Amygdala (tissue), 56 donors: ENCODE measurements around the gene PMEPA1.

Source experiments
- DNase-seq, 56 donors: peaks; one replicate each; lab custom pipeline; 2025; lab: John Stamatoyannopoulos, UW

PMEPA1 gene

DNA sequence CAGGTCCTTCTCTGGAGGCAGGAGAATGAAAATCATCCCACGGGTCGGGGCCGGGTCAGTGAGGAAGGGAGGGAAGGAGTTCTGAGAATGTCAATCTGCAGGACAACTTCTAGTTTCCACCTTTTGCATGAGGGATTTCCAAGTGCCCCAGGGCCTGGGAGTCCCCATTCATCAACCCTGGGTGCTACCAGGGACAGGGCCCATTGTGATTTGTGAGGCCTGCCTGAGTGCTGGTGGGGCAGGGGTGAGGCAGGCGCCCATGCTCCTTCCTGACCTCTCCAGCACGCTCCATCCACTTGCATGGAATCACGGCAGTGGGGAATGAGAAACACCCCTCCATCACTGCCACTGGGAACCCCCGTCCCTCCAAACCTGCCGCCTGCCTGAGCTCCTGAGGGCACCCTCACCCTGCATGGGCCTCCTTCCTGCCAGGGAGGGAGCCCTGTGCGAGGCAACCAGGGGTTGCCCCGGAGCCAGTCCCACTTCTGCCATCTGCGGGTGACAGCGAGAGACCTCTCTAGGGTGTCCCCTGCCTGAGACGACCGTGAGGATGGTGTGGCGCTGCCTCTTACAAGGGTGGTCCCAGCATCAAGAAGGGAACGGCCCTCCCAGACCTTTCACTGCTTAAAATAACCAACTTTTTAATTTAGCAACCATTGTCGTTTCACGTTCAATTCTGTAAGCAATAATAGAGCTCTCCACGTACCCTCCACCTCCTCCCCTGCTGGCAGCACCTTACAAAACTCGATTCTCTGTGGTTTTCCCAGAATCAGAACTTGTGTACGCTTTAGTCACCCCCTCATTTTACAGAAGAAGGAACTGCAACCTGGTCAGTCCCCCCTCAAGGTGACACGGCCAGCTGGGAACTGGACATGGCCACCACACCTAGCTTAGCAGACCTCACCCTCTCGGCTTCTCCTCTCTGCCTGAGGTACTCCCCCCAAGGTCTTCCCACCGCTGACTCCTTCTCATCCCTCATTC lies 28.6 kb downstream of the PMEPA1 start:
- no peak for DNase-seq

DNA sequence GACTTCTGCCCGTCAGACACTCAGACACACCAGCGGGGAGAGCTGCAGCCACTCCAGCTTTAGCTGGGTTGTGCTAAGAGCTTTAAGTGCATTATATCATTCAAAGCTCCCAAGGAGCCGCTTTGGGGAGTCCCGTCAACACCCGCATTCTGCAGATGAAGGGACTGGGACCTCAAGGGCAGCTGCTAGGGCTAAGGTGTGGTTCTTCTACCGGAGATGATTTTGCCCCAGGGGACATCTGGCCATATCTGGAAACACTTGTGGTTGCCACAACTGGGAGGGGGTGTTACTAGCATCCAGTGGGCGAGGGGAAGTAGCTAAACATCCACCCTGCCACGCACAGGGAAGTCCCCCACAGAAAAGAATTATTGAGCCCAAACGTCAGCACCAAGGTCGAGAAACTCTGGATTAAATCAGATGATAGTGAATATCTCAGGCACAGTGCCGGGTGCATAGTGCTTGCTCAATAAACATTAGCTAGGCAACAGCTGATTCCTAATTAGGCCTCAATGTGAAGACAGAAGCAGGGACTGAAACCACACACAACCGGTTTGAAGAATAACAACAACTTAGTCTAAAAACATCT lies 29.6 kb downstream of the PMEPA1 start:
- no peak for DNase-seq

DNA sequence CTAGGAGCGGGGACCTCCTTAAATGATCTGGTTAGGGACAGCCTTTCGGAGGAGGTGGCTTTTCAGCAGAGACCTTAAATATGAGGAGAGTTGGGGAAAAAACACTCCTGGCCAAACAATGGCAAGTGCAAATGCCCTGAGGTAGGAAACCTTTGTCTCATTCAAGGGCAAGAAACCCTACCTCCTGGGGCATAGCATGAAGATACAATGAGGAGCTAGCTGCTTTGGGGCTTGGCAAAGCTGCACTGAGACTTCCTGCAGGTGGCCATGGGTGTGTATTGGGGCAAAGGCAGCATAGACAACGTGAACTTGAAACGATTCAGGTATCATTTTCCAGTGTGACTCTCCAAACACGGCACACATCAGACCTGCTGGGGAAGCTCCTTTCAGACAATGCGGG lies 30.7 kb downstream of the PMEPA1 start:
- DNase-seq, result no peak

DNA sequence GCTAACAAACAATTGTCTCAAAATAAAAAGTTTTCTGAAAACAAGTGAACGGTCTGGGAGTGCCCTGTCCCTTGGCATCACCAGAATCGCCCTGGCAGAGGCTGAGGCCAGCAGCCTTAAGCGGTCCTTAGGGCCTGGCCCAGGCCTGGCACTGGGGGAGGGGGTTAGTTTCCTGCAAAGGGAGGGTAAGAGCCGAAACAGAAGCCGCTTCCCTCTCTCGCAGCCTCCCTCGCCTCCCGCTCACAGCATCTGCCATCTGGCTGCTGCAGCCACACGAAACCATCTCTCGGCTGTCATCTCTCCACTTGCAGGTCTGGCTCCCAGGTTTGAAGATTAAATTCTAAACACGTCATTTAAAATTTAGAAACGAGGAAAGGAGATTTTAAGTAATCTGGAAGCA lies 31.5 kb downstream of the PMEPA1 start:
- DNase-seq, result peak in 25 of 56 donors; percentile 8 to 54 (median 27)

- DNase-seq, result no peak
Observed at GRCh38 chr20:57677584-57677982, 32.2 kb downstream of the PMEPA1 start.

DNA sequence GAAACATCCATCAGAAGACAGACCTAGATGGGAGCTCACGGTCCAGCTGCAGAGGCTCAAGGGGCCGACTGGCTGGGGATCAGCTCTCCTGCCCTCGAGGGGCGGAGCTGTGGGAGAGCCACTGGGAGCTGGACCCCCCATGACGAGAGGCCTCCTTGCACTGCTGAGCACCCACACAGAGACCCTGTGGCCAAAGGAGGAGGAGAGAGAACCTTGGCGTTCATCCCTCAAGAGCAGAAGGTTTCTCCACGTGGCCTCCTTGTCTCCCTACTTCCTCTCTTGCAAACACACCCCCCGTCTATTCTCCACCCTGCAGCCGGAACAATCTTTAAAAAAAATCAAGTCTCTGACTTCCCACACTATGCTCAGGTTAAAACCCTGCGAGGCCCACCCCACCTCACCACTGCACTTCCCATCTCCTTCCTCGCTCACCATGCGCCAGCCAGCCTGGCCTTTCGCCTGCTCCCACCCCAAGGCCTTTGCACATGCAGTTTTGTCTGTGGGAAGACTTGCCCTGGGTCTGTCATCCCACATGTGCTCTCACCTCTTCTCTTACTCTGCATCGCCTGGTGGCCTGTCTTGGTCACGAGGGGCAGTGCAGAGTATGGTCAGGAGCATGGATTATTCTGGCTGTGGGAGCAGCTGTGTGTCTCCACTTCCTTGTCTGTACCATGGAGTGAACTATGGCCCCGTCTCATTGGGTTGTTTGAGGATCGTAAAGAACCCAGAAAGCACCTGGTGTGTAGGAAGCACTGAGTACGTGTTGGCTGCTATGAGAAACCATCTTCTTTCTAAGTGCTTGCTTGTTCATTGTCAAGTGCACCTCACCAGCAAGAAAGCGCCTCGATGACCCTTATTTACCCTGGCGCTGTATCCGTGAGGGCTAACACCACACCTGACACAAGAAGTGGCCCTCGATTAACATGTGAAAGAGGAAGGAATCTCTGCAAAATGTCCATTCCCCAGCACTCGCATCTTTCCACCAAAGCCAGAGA lies 32.9 kb downstream of the PMEPA1 start:
- peak in 2 of 56 donors; percentile 21 to 35 for DNase-seq

DNA sequence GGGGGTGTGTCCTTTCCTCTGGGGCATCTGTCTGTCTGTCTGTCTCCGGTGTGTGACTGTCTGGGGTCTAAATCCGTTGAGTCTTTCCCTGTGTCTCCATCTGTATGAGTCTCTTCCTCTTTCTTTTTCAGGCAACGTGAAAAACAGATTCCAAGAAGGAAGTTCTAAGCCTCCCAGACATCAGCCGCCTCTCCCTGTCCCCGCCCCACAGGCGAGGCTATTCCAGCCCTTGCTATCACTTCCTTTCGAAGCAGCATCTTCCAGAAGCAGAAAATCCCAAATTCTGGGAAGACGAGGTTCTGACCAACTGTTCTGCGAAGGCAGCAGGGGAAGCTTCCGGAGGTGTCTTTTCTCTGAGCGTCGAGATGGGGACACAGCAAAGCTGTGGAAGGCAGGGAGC lies 34.0 kb downstream of the PMEPA1 start:
- peak in 1 of 56 donors; percentile 14 for DNase-seq

- no peak for DNase-seq
Observed at GRCh38 chr20:57672953-57673575, 36.8 kb downstream of the PMEPA1 start.

GRCh38 chr20:57672164-57672563 lies 37.7 kb downstream of the PMEPA1 start:
- peak in 14 of 56 donors; percentile 8 to 50 (median 20) for DNase-seq

DNA sequence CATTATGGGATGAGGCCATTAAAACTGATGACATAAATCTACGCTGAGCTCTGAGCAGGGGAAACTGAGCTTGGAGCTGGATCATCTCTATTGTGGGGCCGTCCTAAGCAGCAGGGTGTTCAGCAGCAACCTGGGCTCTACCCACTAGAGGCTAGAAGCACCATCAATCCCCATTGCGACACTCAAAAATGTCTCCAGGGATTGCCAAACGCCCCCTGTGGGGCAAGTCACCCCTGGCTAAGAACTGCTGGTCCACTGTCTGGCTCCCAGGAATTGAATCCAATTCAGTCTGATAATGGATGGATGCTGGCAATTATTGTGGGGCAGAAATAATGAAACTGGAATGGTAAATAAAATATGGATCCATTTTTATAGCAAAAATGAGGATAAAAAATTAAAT lies 38.2 kb downstream of the PMEPA1 start:
- DNase-seq, result no peak

GRCh38 chr20:57671072-57671391 lies 38.8 kb downstream of the PMEPA1 start:
- no peak for DNase-seq

DNA sequence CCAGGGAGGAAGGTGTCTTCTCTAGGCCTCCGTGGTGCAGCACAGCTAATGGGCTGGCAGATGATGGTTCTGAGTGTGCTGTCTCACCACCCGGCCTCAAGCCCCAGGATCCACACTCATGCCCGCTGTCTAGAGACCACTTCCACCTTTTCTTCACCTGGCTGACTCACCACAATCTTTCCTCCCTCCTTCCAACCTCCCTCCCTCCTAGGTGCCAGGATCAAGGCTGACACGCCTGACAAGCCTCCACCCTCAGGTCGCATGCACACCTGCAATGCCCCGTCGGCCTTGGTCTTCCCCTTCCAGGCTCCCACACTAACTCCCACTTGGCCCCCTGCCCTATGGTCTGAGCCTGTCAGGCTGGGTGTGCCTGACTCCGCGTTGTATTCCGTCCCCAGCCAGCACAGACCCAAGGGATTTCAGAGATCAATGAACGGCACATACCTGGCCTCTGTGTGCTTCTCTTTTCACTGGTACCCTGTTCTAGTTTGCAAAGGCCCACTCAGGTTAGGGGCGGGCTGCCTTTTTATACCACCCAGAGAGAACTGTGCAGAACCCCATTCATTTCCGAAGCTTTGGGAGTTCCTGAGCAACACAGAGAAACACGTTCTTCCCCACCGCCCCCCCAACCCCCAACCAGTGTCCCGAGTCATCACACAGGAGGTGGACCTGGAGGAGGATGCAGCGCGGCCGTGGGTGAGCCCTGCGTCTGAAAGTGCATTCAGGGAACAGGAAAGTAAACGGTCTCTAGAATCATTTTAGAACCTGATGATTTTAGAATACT lies 39.3 kb downstream of the PMEPA1 start:
- no peak for DNase-seq

- no peak for DNase-seq
Observed at GRCh38 chr20:57669632-57670031, 40.2 kb downstream of the PMEPA1 start.

GRCh38 chr20:57667924-57668782 lies 41.7 kb downstream of the PMEPA1 start:
- DNase-seq, result no peak

DNA sequence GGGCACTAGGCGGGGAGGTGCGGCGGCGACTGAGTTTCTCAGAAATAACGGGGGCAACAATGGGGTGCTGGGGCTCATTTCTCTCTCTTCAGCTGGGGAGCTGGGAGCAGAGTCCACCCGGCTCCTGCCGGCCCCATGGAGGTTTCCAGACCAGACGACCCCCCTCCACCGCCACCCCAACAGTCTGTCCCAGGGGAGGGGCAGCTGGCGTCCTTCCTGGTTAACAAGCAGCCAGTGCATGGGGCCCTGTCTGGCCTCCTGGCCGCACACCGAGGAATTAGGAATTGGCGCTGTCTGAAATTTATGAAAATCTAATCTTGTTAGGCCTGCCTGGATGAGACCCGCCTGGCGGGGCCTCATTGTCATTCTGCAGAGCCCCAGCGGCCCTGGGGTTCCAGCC lies 42.4 kb downstream of the PMEPA1 start:
- no peak for DNase-seq

- DNase-seq, result no peak
Observed at GRCh38 chr20:57666834-57667157, 43.0 kb downstream of the PMEPA1 start.

- no peak for DNase-seq
Observed at GRCh38 chr20:57666106-57666833, 43.5 kb downstream of the PMEPA1 start.

- DNase-seq, result no peak
Observed at GRCh38 chr20:57665589-57665971, 44.2 kb downstream of the PMEPA1 start.
